Osteoblast (primary cell): ENCODE results near the gene SDSL. TPM values are rescaled to one million over a fixed set of nuclear protein-coding genes. Genes with fewer than 3 reads are reported as not detected.
A peak's percentile ranks its signal among the peaks of the same experiment; 100 is the strongest.

Source experiments
- DNase-seq: peaks from one replicate; pipeline ENCODE4 v3.0.0; 2011; ENCODE audit warnings: low spot score, mixed read lengths; ENCODE audit not compliant: insufficient read length; ENCODE audit errors: missing footprints
- H2AFZ ChIP-seq: 2 replicates; pipeline ENCODE4 v1.6.0; 2011; ENCODE audit warnings: mild to moderate bottlenecking, low read length
- H3K27ac ChIP-seq: 2 replicates; pipeline ENCODE4 v1.5.1; 2011; ENCODE audit warnings: mild to moderate bottlenecking, low read depth, low read length, moderate library complexity
- H3K27me3 ChIP-seq: 2 replicates; pipeline ENCODE4 v1.6.0; 2012; ENCODE audit warnings: mild to moderate bottlenecking, control low read depth, inconsistent platforms, low read length, moderate library complexity; ENCODE audit not compliant: insufficient read depth
- H3K36me3 ChIP-seq: 2 replicates; pipeline ENCODE4 v1.5.1; 2011; ENCODE audit warnings: mild to moderate bottlenecking, low read length, control low read depth, moderate library complexity; ENCODE audit not compliant: insufficient read depth
- H3K4me1 ChIP-seq: 2 replicates; pipeline ENCODE4 v1.5.1; 2011; ENCODE audit warnings: mild to moderate bottlenecking, low read length, control low read depth, moderate library complexity; ENCODE audit not compliant: insufficient read depth
- H3K4me2 ChIP-seq: 2 replicates; pipeline ENCODE4 v1.6.0; 2011; ENCODE audit warnings: mild to moderate bottlenecking, low read length; ENCODE audit not compliant: insufficient read depth
- H3K4me3 ChIP-seq: fragments of 200-600 bp; sonication (generic); 3 replicates; pipeline ENCODE4 v1.5.1; 2012; ENCODE audit warnings: mild to moderate bottlenecking, low read length, inconsistent platforms; ENCODE audit not compliant: insufficient read depth
- H3K79me2 ChIP-seq: 2 replicates; pipeline ENCODE4 v1.6.0; 2012; ENCODE audit warnings: mild to moderate bottlenecking, low read length, control low read depth, inconsistent platforms; ENCODE audit not compliant: insufficient read depth
- H3K9me3 ChIP-seq: 2 replicates; pipeline ENCODE4 v1.5.1; 2011; ENCODE audit warnings: low read depth, low read length, control low read depth
- H4K20me1 ChIP-seq: 2 replicates; pipeline ENCODE4 v1.6.0; 2012; ENCODE audit warnings: mild to moderate bottlenecking, low read length, control low read depth; ENCODE audit not compliant: insufficient read depth
- CTCF ChIP-seq: IDR thresholded peaks from 2 replicates; pipeline ENCODE4 v1.5.1; 2011; ENCODE audit warnings: mild to moderate bottlenecking, low read depth, low read length, moderate library complexity; ENCODE audit errors: extremely low read depth
- total RNA-seq: library from RNA; depleted of rRNA; stranded (reverse); fragments of >200 nt; gene quantifications from 2 replicates; pipeline ENCODE4 v1.2.3, GENCODE V29; 2012

Gene SDSL
- total RNA-seq, 1 donor, result 6.5 TPM

- no peaks in the 10 kb centered on the region for H4K20me1 ChIP-seq
- H3K27ac ChIP-seq, result no peak overlapping the region
- no peaks in the 10 kb centered on the region for H3K4me1 ChIP-seq
- H3K36me3 ChIP-seq, result peaks cover 11% of the 10 kb centered on the region
- no peak overlapping the region for H3K4me3 ChIP-seq
- TF ChIP-seq CTCF, result no peak
- no peaks in the 10 kb centered on the region for H3K27me3 ChIP-seq
- H3K4me2 ChIP-seq, result no peak overlapping the region
- no peaks in the 10 kb centered on the region for H3K79me2 ChIP-seq
- H2AFZ ChIP-seq, result no peak overlapping the region
- H3K9me3 ChIP-seq, result no peaks in the 10 kb centered on the region
- peak; percentile 62 for DNase-seq
Measured at GRCh38 chr12:113390064-113391043, 31.8 kb upstream of the SDSL start.

- peaks cover 8% of the 10 kb centered on the region for H3K36me3 ChIP-seq
- H3K27ac ChIP-seq, result no peak overlapping the region
- no peak for TF ChIP-seq CTCF
- H3K4me3 ChIP-seq, result no peak overlapping the region
- no peak overlapping the region for H3K4me2 ChIP-seq
- H3K27me3 ChIP-seq, result no peaks in the 10 kb centered on the region
- H2AFZ ChIP-seq, result no peak overlapping the region
- no peaks in the 10 kb centered on the region for H3K9me3 ChIP-seq
- H3K79me2 ChIP-seq, result no peaks in the 10 kb centered on the region
- H3K4me1 ChIP-seq, result no peaks in the 10 kb centered on the region
- H4K20me1 ChIP-seq, result no peaks in the 10 kb centered on the region
- peak; percentile 79 for DNase-seq
Measured at GRCh38 chr12:113391145-113391544, 31.0 kb upstream of the SDSL start.

- Histone ChIP-seq H2AFZ (no peak overlapping the region), H4K20me1 (no peaks in the 10 kb centered on the region), H3K27ac (no peak overlapping the region), H3K36me3 (peaks cover 8% of the 10 kb centered on the region), H3K79me2 (no peaks in the 10 kb centered on the region), H3K4me2 (no peak overlapping the region), H3K27me3 (no peaks in the 10 kb centered on the region), H3K4me3 (no peak overlapping the region), H3K9me3 (no peaks in the 10 kb centered on the region), H3K4me1 (no peaks in the 10 kb centered on the region)
- no peak for TF ChIP-seq CTCF
- no peak for DNase-seq
Measured at GRCh38 chr12:113391650-113392337, 30.4 kb upstream of the SDSL start.

- Histone ChIP-seq H3K27ac (no peak overlapping the region), H3K79me2 (no peaks in the 10 kb centered on the region), H2AFZ (no peak overlapping the region), H3K4me2 (no peak overlapping the region), H4K20me1 (no peaks in the 10 kb centered on the region), H3K9me3 (no peaks in the 10 kb centered on the region), H3K27me3 (no peaks in the 10 kb centered on the region), H3K4me3 (no peak overlapping the region), H3K4me1 (no peaks in the 10 kb centered on the region), H3K36me3 (peaks cover 3% of the 10 kb centered on the region)
- DNase-seq, result peak; percentile 50
- no peak for TF ChIP-seq CTCF
Measured at GRCh38 chr12:113392520-113392919, 29.7 kb upstream of the SDSL start.
